ENCODE measurements around the gene C9orf78.

C9orf78 gene

DNA sequence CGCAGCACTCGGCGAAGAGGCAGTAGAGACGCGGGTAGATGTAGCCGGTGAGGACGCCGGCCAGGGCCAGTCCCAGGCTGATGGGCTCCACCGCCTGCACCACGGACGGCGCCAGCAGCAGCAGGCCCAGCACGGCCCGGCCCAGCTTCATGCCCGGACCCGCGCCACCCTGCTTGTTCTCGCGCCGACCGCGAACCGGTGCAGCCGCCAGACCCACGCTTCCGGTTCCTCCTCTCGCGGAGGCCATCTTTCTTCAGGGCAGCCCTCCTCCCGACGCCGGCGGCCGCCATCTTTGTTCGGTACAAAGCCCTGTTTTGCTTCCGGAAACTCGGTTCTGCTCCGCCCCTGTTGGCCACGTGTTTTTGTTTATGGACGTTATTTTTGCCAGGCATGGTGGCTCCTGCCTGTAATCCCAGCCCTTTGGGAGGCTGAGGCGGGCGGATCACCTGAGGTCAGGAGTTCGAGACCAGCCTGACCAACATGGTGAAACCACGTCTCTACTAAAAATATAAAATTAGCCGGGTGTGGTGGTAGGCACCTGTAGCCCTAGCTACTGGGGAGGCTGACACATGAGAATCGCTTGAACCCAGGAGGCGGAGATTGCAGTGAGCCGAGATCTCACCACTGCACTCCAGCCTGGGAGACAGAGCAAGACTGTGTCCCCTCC lies 11.0 kb downstream of the C9orf78 start, which contains the start of gene TOR1A:
Gene TOR1A (minus strand): TSS at position 202 of the 667 bp plus-strand sequence. CDS start 51 bp downstream, at position 151.
- TF ChIP-seq, protein P1, sequence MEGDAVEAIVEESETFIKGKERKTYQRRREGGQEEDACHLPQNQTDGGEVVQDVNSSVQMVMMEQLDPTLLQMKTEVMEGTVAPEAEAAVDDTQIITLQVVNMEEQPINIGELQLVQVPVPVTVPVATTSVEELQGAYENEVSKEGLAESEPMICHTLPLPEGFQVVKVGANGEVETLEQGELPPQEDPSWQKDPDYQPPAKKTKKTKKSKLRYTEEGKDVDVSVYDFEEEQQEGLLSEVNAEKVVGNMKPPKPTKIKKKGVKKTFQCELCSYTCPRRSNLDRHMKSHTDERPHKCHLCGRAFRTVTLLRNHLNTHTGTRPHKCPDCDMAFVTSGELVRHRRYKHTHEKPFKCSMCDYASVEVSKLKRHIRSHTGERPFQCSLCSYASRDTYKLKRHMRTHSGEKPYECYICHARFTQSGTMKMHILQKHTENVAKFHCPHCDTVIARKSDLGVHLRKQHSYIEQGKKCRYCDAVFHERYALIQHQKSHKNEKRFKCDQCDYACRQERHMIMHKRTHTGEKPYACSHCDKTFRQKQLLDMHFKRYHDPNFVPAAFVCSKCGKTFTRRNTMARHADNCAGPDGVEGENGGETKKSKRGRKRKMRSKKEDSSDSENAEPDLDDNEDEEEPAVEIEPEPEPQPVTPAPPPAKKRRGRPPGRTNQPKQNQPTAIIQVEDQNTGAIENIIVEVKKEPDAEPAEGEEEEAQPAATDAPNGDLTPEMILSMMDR (IDR thresholded peaks at IDR 0.05; ENCODE audit: low read depth, low read length, missing control alignments), result no peak
- in situ Hi-C loops (cut with HindIII; ENCODE audit: low sequenced_read_pairs), result no loop called here
- peak within 1 kb of the TSS; percentile 71 for H3K4me3 ChIP-seq (ENCODE audit: low read depth, low read length)
- DNase-seq (ENCODE audit: low read depth), result peak; percentile 86

DNA sequence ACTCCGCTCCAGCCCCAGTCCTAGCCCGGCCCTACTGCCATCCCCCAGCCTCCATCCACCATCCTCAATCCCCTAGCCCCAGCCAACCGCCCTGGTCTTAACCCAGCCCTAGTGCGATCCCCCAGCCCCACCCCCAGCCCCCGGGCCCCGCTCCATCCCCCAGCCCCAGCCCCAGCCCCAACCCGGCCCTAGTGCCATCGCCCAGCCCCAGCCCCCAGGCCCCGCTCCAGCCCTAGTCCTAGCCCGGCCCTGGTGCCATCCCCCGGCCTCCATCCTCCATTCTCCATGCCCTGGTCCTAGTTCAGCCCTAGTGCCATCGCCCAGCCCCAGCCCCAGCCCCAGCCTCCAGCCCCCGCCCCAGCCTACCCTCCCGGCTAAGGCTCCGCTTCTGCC lies 11.5 kb downstream of the C9orf78 start:
- H3K4me3 ChIP-seq (ENCODE audit: low read depth, low read length), result peak overlapping the region; percentile 71
- TF ChIP-seq, protein P1 (IDR thresholded peaks at IDR 0.05; ENCODE audit: low read depth, low read length, missing control alignments), result no peak
- in situ Hi-C loops (cut with HindIII; ENCODE audit: low sequenced_read_pairs), result no loop called here
- DNase-seq (ENCODE audit: low read depth), result no peak

DNA sequence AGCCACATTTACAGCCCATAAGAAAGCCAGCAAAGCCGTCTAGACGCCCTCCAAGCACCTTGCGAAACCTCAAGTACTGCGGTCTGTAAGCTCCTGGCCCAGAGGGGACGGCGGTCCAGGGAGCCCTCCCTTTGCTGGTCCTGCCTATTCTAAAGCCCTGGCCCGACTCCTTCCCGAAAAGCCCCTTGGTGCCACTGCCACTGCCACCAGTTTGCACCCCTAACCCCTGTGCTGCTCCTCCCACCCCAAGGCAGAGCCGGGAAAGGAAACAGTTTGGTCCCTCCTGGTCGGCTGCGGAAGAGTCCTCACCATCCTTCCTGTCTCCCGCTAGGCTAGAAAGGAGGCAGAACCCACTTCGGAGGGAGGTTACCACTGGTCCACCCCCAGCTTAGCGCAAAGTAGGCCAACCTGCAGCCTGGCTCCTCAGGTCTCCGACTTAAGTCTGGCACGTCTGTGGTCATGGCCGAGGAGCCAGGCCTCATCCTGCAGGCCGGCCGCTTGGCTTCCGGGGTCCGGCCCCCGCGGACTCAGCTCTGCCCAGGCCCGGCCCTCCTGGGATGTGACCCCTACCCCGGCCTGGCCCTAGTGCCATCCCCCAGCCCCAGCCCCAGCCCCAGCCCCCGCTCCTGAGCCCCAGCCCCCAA lies 12.1 kb downstream of the C9orf78 start:
- peak overlapping the region; percentile 71 for H3K4me3 ChIP-seq (ENCODE audit: low read depth, low read length)
- in situ Hi-C loops (cut with HindIII; ENCODE audit: low sequenced_read_pairs), result no loop called here
- TF ChIP-seq, protein P1 (IDR thresholded peaks at IDR 0.05; ENCODE audit: low read depth, low read length, missing control alignments), result no peak
- no peak for DNase-seq (ENCODE audit: low read depth)

DNA sequence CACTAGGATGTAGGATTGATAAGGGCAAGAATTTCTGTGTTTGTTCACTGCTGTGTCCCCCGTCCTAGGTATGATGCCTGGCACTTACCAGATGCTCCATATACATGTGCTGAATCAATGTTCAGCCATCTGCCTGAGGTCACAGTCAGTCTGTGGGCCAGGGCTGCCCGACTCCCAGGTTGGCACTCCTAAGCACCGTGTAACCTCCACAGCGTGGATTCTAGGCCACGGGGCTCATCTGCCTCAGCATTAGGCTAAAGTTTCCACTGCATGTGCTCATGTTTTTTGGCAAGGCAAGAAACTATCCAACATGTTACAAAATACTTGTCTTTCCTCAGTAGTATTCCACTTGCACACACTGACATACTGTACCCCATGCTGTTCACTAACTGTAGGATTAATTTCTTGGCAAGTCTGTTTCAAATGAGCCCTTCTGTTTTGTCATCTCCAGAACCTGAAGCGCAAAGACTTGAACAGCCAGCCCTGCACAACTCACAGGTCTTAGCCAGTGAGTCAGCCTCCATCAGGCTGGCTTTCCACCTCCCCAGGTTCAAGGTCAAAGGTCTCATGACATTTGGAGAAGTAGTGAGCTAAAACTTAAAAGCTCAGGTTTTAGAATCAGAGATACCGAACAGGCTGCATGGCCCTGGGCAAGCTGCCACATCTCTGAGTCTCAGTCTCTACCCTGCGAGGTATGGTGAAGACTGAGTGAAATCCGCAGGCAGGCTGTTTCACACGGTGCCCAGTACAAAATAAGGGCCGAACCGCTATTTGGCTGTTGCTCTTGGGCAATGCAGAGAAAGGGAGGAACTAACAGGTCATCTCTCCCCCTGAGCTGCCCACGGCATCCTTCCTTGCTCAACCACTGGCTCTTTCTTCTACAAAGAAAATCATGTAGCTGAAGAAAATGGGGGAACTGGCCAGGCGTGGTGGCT lies 18.3 kb downstream of the C9orf78 start:
- DNase-seq (ENCODE audit: low read depth), result no peak
- in situ Hi-C loops (cut with HindIII; ENCODE audit: low sequenced_read_pairs), result no loop called here
- TF ChIP-seq, protein P1 (IDR thresholded peaks at IDR 0.05; ENCODE audit: low read depth, low read length, missing control alignments), result no peak
- H3K4me3 ChIP-seq (ENCODE audit: low read depth, low read length), result no peak overlapping the region

DNA sequence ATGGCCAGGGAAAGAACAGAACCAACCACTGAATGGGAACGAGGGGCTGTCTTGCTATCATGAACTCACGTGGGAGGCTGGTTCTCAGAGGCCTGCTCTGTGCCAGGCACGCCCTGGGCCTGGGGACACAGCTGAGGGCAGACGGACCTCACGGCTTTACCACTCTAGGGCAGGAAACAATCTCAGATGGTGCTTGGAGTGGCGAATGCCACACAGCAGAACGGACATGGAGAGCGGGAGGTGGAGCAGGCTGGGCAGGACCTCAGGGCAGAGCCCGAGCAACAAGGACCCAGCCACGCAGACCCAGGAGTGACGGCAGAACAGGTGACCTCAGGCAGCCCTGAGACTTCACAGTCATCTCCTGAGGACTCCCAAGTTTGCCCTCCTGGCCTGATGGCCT lies 19.8 kb downstream of the C9orf78 start:
- TF ChIP-seq, protein P1 (IDR thresholded peaks at IDR 0.05; ENCODE audit: low read depth, low read length, missing control alignments), result no peak
- DNase-seq (ENCODE audit: low read depth), result no peak
- H3K4me3 ChIP-seq (ENCODE audit: low read depth, low read length), result no peak overlapping the region
- in situ Hi-C loops (cut with HindIII; ENCODE audit: low sequenced_read_pairs), result no loop called here
